GM12878 (cell line): Measurements from ENCODE around the gene TPT1. TPM values are rescaled to one million over a fixed set of nuclear protein-coding genes. Genes with fewer than 3 reads are reported as not detected.

ENCODE experiments used
- ATAC-seq: fragments of 200-7000 bp; cut with Tn5 transposase; 3 replicates; pipeline ENCODE4 v1.9.1; 2020; ENCODE audit warnings: mild to moderate bottlenecking, moderate library complexity
- BruUV-seq: library from RNA; stranded (reverse); fragments of 400-500 nt; replicated peaks from 2 replicates; lab custom pipeline; 2021; lab: Mats Ljungman, UMichigan
- CTCF ChIA-PET: fragments of 300-600 bp; sonication (Branson Sonifier 250); formaldehyde crosslinking; extraction: SDS; loops from one replicate; lab custom pipeline; 2021; ENCODE audit warnings: inconsistent platforms; lab: Yijun Ruan, JAX
- POLR2A ChIA-PET: fragments of 350-600 bp; formaldehyde crosslinking; extraction: SDS; loops from one replicate; lab custom pipeline; 2021; ENCODE audit warnings: inconsistent platforms; lab: Charles Lee
- RAD21 ChIA-PET: fragments of 300-600 bp; sonication (Branson Sonifier 250); formaldehyde crosslinking; loops from one replicate; lab custom pipeline; 2023; ENCODE audit warnings: antibody characterized with exemption; ENCODE audit not compliant: unreplicated experiment; lab: Charles Lee
- SMC1A ChIA-PET: fragments of 300-600 bp; sonication (Branson Sonifier 250); formaldehyde crosslinking; loops from one replicate; lab custom pipeline; 2023; ENCODE audit not compliant: unreplicated experiment, uncharacterized antibody; lab: Charles Lee
- DNase-seq: peaks from one replicate; pipeline ENCODE4 v3.0.0-alpha.2; 2011; ENCODE audit warnings: low read depth, low spot score
- FAIRE-seq: peaks from 3 replicates; lab custom pipeline; 2011; peaks lifted over from hg19 to GRCh38; lab: Jason Lieb, UNC
- H2AFZ ChIP-seq: 2 replicates; pipeline ENCODE4 v1.6.0; 2011; ENCODE audit warnings: low read depth, low read length, control low read depth; ENCODE audit not compliant: control insufficient read depth
- H3K27ac ChIP-seq: 2 replicates; pipeline ENCODE4 v1.5.1; 2011; ENCODE audit warnings: control low read depth; ENCODE audit not compliant: control insufficient read depth, insufficient read depth
- H3K27me3 ChIP-seq, 2 experiments: replicated peaks in 1 of 2; 2 replicates each; pipeline versions ENCODE4 v1.6.0 to v1.6.1; 2011; ENCODE audit warnings: low read length in 1 of 2; ENCODE audit not compliant: control insufficient read depth in 2 of 2, insufficient read depth in 2 of 2
- H3K36me3 ChIP-seq, 2 experiments: 2 replicates each; pipeline ENCODE4 v1.5.1; 2011; ENCODE audit warnings: low read length in 1 of 2; ENCODE audit not compliant: control insufficient read depth in 2 of 2, insufficient read depth in 2 of 2
- H3K4me1 ChIP-seq: 2 replicates; pipeline ENCODE4 v1.6.1; 2011; ENCODE audit warnings: mild to moderate bottlenecking, low read length, moderate library complexity, mixed read lengths; ENCODE audit not compliant: control insufficient read depth, insufficient read depth
- H3K4me2 ChIP-seq: 2 replicates; pipeline ENCODE4 v1.6.0; 2011; ENCODE audit warnings: control low read depth; ENCODE audit not compliant: control insufficient read depth, insufficient read depth
- H3K4me3 ChIP-seq: fragments of 200-600 bp; sonication (generic); 2 replicates; pipeline ENCODE4 v1.5.1; 2016
- H3K79me2 ChIP-seq: 2 replicates; pipeline ENCODE4 v1.6.0; 2011; ENCODE audit warnings: low read length; ENCODE audit not compliant: control insufficient read depth, insufficient read depth
- H3K9ac ChIP-seq: 2 replicates; pipeline ENCODE4 v1.8.0; 2011; ENCODE audit warnings: low read length, control low read depth, mixed read lengths; ENCODE audit not compliant: control insufficient read depth, insufficient read depth
- H3K9me3 ChIP-seq: replicated peaks from 3 replicates; pipeline ENCODE4 v1.5.1; 2011; ENCODE audit warnings: mild to moderate bottlenecking, low read length; ENCODE audit not compliant: control insufficient read depth, insufficient read depth
- H4K20me1 ChIP-seq: 2 replicates; pipeline ENCODE4 v1.6.0; 2011; ENCODE audit not compliant: control insufficient read depth, insufficient read depth
- ASH2L ChIP-seq: fragments of 300-600, 200-600 bp; sonication (generic); IDR thresholded peaks from 2 replicates; pipeline ENCODE4 v1.6.1; 2017; ENCODE audit warnings: low read depth, mild to moderate bottlenecking, borderline replicate concordance
- FOS ChIP-seq: IDR thresholded peaks from 3 replicates; pipeline ENCODE4 v1.6.1; 2011; ENCODE audit warnings: borderline replicate concordance; ENCODE audit not compliant: insufficient read length; ENCODE audit errors: extremely low read depth
- IKZF2 ChIP-seq, 2 experiments: fragments of 450-650 bp; IDR thresholded peaks; 2 replicates each; pipeline ENCODE4 v1.6.1; 2017; ENCODE audit warnings: mild to moderate bottlenecking in 2 of 2, moderate library complexity in 2 of 2
- MYC ChIP-seq: IDR thresholded peaks from 2 replicates; pipeline ENCODE4 v1.6.1; 2011; ENCODE audit warnings: mild to moderate bottlenecking, low read length, moderate library complexity, inconsistent platforms; ENCODE audit not compliant: insufficient read depth, insufficient replicate concordance, insufficient read length, severe bottlenecking
- NFYA ChIP-seq: IDR thresholded peaks from 2 replicates; pipeline ENCODE4 v1.6.1; 2011; ENCODE audit warnings: low read depth, mild to moderate bottlenecking, low read length, improper control_type of control experiment, borderline replicate concordance
- NR2C1 ChIP-seq: fragments of 450-650 bp; IDR thresholded peaks from 2 replicates; pipeline ENCODE4 v1.6.1; 2017; ENCODE audit warnings: antibody characterized with exemption, mild to moderate bottlenecking, moderate library complexity
- POLR2AphosphoS5 ChIP-seq: IDR thresholded peaks from 2 replicates; pipeline ENCODE4 v1.6.1; 2011; ENCODE audit warnings: mild to moderate bottlenecking, low read length, inconsistent platforms
- SMAD1 ChIP-seq: fragments of 450-650 bp; IDR thresholded peaks from 2 replicates; pipeline ENCODE4 v1.6.1; 2018; ENCODE audit warnings: mild to moderate bottlenecking, low read depth; ENCODE audit not compliant: partially characterized antibody
- STAT1 ChIP-seq: fragments of 450-650 bp; conservative IDR thresholded peaks from 2 replicates; pipeline ENCODE4 v1.6.1; 2014; ENCODE audit warnings: antibody characterized with exemption, mild to moderate bottlenecking
- SUPT20H ChIP-seq: IDR thresholded peaks from 2 replicates; pipeline ENCODE4 v1.6.1; 2011; ENCODE audit warnings: low read depth, mild to moderate bottlenecking, low read length, moderate library complexity, borderline replicate concordance; ENCODE audit not compliant: control insufficient read depth
- TBL1XR1 ChIP-seq: IDR thresholded peaks from 2 replicates; pipeline ENCODE4 v1.6.1; 2012; ENCODE audit warnings: low read depth, low read length, improper control_type of control experiment
- YBX1 ChIP-seq: fragments of 450-650 bp; IDR thresholded peaks from 2 replicates; pipeline ENCODE4 v1.6.1; 2016; ENCODE audit warnings: antibody characterized with exemption
- ZNF274 ChIP-seq: IDR thresholded peaks from one replicate; pipeline ENCODE4 v1.8.0; 2011; ENCODE audit not compliant: insufficient read length, insufficient read depth
- ZSCAN29 ChIP-seq: fragments of 450-650 bp; IDR thresholded peaks from 2 replicates; pipeline ENCODE4 v1.6.1; 2017; ENCODE audit warnings: mild to moderate bottlenecking, moderate library complexity
- WGBS: methylation state at CpG from one replicate; pipeline ENCODE4 v1.1.6; 2016; ENCODE audit warnings: low lambda C conversion rate; ENCODE audit not compliant: insufficient replicate concordance, insufficient coverage; ENCODE audit errors: missing lambda C conversion rate; 5-methylcytosine and 5-hydroxymethylcytosine counted together
- in situ Hi-C: fragments of 300-500 bp; cut with MboI; formaldehyde crosslinking; loops from 9 replicates; pipeline ENCODE4 v1.14.3; 2018; ENCODE audit warnings: mixed read lengths
- intact Hi-C: fragments of 100-400 bp; cut with micrococcal nuclease; formaldehyde crosslinking; loops from one replicate; pipeline ENCODE4 v1.14.2; 2022; ENCODE audit not compliant: unreplicated experiment
- polyA plus RNA-seq, 11 experiments: library from polyadenylated mRNA; depleted of rRNA in 4 of 11; unstranded in 6 of 11; stranded (reverse) in 5 of 11; fragments of >200 nt; fragmentation: Nextera tagmentation in 4 of 11; fragmentation: Illumina TruSeq in 1 of 11; extraction: Ambion mirVana in 4 of 11; extraction: Trizol in 1 of 11; gene quantifications; 1 replicate in 1 of 11; 2 replicates in 10 of 11; pipeline versions ENCODE4 v1.2.1 to v1.2.3, GENCODE V29; 2011 to 2016; ENCODE audit warnings: inconsistent platforms in 2 of 11, missing spikeins in 2 of 11, low read depth in 1 of 11
- total RNA-seq, 4 experiments: library from RNA; depleted of rRNA in 3 of 4; stranded (reverse); fragments of >200 nt in 3 of 4; fragmentation: Illumina TruSeq in 1 of 4; extraction: Trizol in 1 of 4; gene quantifications; 2 replicates each; pipeline versions ENCODE4 v1.2.1 to v1.2.3, GENCODE V29; 2013 to 2021
- TF ChIP-seq, protein P1 (sequence below): IDR thresholded peaks from 2 replicates; pipeline ENCODE4 v1.6.1; 2012; ENCODE audit warnings: improper control_type of control experiment, low read depth, low read length; ENCODE audit not compliant: insufficient replicate concordance
- TF ChIP-seq, protein P2 (sequence below): IDR thresholded peaks from 2 replicates; pipeline ENCODE4 v1.6.1; 2011; ENCODE audit warnings: low read depth, low read length, improper control_type of control experiment, borderline replicate concordance

The TPT1 gene
- total and polyA plus RNA-seq, 10 of the 15 experiments (the other 5 are each of a cell fraction or from before 2014, with no cell fraction given) = 1,038 to 5,925 (median 2,336) TPM

DNA sequence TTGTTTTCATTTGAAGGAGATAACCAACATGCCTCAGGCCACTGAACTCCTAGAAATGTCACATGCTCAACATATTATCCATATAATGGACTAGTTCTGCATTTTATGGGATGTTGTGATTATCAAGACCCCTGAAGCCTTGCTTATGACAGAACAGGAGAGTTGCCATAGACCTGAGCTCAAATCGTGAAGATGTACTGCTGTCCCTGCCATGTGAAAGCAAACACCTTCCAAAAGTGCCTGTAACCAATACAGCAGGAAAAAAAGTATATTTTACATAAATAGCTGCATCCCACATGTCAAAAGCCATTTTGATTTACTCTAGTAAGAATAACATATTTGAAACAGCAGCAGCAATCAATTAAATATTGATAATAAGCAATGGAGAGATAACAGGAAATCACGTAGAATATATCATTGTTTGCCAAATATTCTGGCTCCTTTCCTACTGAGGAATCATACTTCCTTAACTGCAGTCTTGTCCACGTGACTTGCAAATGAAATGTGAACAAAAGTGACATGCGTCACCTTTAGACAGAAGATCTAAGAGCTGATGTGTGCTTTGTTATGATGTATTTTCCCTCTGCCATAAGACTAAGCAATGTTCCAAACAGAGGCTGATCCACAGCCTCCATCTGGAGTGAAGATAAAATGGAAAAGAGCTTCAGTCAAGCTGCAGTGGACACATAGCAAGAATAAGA is 43.6 kb upstream of the TPT1 start:
- BruUV-seq = no TSS peak
- ATAC-seq = no peak
- intact Hi-C loops (no loop called here), in situ Hi-C loops (no loop called here)
- ChIA-PET POLR2A (no interaction called here), SMC1A (interaction anchor here (0.7 to 1.2 kb wide), 3 partner anchors 19 to 31 kb away, joined by 3 to 4 read pairs (median 3); no protein-coding TSS in a partner anchor), CTCF (interaction anchor here (1.0 to 2.0 kb wide), 3 partner anchors 10 to 13 kb away, joined by 5 to 7 read pairs (median 6); no protein-coding TSS in a partner anchor), RAD21 (no interaction called here)
- Histone ChIP-seq H3K36me3 (no peaks in the 10 kb centered on the region), H3K9ac (no peak overlapping the region), H3K79me2 (no peaks in the 10 kb centered on the region), H3K4me2 (no peak overlapping the region), H3K4me1 (no peaks in the 10 kb centered on the region), H4K20me1 (no peaks in the 10 kb centered on the region), H3K27me3 (no peaks in the 10 kb centered on the region), H3K27ac (no peak overlapping the region), H3K9me3 (no peaks in the 10 kb centered on the region), H3K4me3 (no peak overlapping the region), H2AFZ (no peak overlapping the region)
- 92% methylated on average over 4 of the region's 4 CpGs for WGBS
- DNase-seq = no peak
- FAIRE-seq = no peak
- TF ChIP-seq NFYA (no peak), NR2C1 (no peak), SUPT20H (no peak), FOS (no peak), IKZF2 (IDR thresholded peaks at IDR 0.05) (no peak), ZNF274 (no peak), MYC (no peak), TBL1XR1 (no peak), YBX1 (no peak), ASH2L (no peak), STAT1 (no peak), SMAD1 (no peak), ZSCAN29 (no peak), POLR2AphosphoS5 (no peak)
- TF ChIP-seq, protein P1, sequence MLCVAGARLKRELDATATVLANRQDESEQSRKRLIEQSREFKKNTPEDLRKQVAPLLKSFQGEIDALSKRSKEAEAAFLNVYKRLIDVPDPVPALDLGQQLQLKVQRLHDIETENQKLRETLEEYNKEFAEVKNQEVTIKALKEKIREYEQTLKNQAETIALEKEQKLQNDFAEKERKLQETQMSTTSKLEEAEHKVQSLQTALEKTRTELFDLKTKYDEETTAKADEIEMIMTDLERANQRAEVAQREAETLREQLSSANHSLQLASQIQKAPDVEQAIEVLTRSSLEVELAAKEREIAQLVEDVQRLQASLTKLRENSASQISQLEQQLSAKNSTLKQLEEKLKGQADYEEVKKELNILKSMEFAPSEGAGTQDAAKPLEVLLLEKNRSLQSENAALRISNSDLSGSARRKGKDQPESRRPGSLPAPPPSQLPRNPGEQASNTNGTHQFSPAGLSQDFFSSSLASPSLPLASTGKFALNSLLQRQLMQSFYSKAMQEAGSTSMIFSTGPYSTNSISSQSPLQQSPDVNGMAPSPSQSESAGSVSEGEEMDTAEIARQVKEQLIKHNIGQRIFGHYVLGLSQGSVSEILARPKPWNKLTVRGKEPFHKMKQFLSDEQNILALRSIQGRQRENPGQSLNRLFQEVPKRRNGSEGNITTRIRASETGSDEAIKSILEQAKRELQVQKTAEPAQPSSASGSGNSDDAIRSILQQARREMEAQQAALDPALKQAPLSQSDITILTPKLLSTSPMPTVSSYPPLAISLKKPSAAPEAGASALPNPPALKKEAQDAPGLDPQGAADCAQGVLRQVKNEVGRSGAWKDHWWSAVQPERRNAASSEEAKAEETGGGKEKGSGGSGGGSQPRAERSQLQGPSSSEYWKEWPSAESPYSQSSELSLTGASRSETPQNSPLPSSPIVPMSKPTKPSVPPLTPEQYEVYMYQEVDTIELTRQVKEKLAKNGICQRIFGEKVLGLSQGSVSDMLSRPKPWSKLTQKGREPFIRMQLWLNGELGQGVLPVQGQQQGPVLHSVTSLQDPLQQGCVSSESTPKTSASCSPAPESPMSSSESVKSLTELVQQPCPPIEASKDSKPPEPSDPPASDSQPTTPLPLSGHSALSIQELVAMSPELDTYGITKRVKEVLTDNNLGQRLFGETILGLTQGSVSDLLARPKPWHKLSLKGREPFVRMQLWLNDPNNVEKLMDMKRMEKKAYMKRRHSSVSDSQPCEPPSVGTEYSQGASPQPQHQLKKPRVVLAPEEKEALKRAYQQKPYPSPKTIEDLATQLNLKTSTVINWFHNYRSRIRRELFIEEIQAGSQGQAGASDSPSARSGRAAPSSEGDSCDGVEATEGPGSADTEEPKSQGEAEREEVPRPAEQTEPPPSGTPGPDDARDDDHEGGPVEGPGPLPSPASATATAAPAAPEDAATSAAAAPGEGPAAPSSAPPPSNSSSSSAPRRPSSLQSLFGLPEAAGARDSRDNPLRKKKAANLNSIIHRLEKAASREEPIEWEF = no peak
- TF ChIP-seq, protein P2, sequence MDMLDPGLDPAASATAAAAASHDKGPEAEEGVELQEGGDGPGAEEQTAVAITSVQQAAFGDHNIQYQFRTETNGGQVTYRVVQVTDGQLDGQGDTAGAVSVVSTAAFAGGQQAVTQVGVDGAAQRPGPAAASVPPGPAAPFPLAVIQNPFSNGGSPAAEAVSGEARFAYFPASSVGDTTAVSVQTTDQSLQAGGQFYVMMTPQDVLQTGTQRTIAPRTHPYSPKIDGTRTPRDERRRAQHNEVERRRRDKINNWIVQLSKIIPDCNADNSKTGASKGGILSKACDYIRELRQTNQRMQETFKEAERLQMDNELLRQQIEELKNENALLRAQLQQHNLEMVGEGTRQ = no peak
